ENCODE measurements around the gene STRBP. TPM values are rescaled to one million over a fixed set of nuclear protein-coding genes. Genes with fewer than 3 reads are reported as not detected.
"Not testable (repeated sequence)": the region's sequence is repeated elsewhere in the genome, so short reads cannot be mapped to it uniquely, and the experiment has no call there.

Gene STRBP
- total and polyA plus RNA-seq, 2 donors: 41.8 to 48.4 TPM

DNA sequence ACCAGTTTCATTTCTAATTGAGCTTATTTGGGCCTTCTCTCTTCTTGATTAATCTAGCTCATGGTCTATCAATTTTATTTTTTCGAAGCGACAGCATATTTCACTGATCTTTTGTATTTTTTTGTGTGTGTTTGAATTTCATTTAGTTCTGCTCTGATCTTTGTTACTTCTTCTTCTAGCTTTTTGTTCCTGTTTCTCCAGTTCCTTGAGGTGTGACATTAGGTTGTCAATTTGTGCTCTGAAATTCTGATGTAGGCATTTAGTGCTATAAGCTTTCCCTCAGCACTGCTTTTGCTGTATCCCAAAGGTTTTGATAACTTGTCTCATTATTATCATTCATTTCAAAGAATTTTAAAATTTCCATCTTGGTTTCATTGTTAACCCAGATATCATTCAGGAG lies 67.3 kb downstream of the STRBP start:
- 100% methylated on average over 2 of the region's 2 CpGs for WGBS

GRCh38 chr9:123200469-123200868 lies 67.9 kb downstream of the STRBP start:
- H3K36me3 ChIP-seq (ENCODE audit: control insufficient read depth in 2 of 2, insufficient read depth in 2 of 2, low read length in 1 of 2); H3K9me3 ChIP-seq (ENCODE audit: control insufficient read depth in 2 of 2, insufficient read depth in 1 of 2, low read length in 1 of 2); H3K27me3 ChIP-seq (ENCODE audit: control insufficient read depth in 2 of 2, insufficient read depth in 1 of 2, low read length in 1 of 2); H3K27ac ChIP-seq (ENCODE audit: low read depth in 1 of 2, low read length in 1 of 2); DNase-seq (ENCODE audit: low read depth in 6 of 9, low spot score in 9 of 9); H3K4me3 ChIP-seq (ENCODE audit: low read length in 2 of 2); H3K4me1 ChIP-seq (ENCODE audit: control insufficient read depth in 2 of 2, insufficient read depth in 2 of 2, low read length in 2 of 2): not testable (repeated sequence)
- WGBS: 97% methylated on average over 13 of the region's 13 CpGs

More for the DNA sequence above, 67.3 kb downstream of the STRBP start:
- DNase-seq (ENCODE audit: low read depth in 6 of 9, low spot score in 9 of 9): no peak
- Histone ChIP-seq H3K27me3 (ENCODE audit: control insufficient read depth in 2 of 2, insufficient read depth in 1 of 2, low read length in 1 of 2) (no peaks in the 10 kb centered on the region), H3K4me1 (ENCODE audit: control insufficient read depth in 2 of 2, insufficient read depth in 2 of 2, low read length in 2 of 2) (no peaks in the 10 kb centered on the region), H3K4me3 (ENCODE audit: low read length in 2 of 2) (no peak overlapping the region), H3K9me3 (ENCODE audit: control insufficient read depth in 2 of 2, insufficient read depth in 1 of 2, low read length in 1 of 2) (no peaks in the 10 kb centered on the region), H3K27ac (ENCODE audit: low read depth in 1 of 2, low read length in 1 of 2) (no peak overlapping the region), H3K36me3 (ENCODE audit: control insufficient read depth in 2 of 2, insufficient read depth in 2 of 2, low read length in 1 of 2) (no peaks in the 10 kb centered on the region)

DNA sequence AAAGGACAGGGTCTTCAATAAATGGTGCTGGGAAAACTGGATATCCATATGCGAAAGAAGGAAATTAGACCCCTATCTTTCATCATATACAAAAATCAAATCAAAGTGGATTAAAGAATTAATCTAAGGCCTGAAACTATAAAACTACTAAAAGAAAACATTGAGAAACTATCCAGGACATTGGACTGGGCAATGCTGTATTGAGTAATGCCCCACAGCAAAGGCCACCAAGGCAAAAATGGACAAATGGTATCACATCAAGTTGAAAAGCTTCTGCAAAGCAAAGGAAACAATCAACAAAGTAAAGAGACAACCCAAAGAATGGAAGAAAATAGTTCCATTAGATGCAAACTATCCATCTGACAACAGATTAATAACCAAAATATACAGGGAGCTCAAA lies 72.3 kb downstream of the STRBP start:
- Histone ChIP-seq H3K4me1 (ENCODE audit: control insufficient read depth in 2 of 2, insufficient read depth in 2 of 2, low read length in 2 of 2) (no peaks in the 10 kb centered on the region), H3K27me3 (ENCODE audit: control insufficient read depth in 2 of 2, insufficient read depth in 1 of 2, low read length in 1 of 2) (no peaks in the 10 kb centered on the region), H3K4me3 (ENCODE audit: low read length in 2 of 2) (no peak overlapping the region), H3K27ac (ENCODE audit: low read depth in 1 of 2, low read length in 1 of 2) (no peak overlapping the region), H3K9me3 (ENCODE audit: control insufficient read depth in 2 of 2, insufficient read depth in 1 of 2, low read length in 1 of 2) (no peaks in the 10 kb centered on the region), H3K36me3 (ENCODE audit: control insufficient read depth in 2 of 2, insufficient read depth in 2 of 2, low read length in 1 of 2) (peaks cover 0 to 4% of the 10 kb centered on the region in 2 donors)
- no peak for DNase-seq (ENCODE audit: low read depth in 6 of 9, low spot score in 9 of 9)
- 98% methylated on average over 1 of the region's 1 CpG for WGBS

DNA sequence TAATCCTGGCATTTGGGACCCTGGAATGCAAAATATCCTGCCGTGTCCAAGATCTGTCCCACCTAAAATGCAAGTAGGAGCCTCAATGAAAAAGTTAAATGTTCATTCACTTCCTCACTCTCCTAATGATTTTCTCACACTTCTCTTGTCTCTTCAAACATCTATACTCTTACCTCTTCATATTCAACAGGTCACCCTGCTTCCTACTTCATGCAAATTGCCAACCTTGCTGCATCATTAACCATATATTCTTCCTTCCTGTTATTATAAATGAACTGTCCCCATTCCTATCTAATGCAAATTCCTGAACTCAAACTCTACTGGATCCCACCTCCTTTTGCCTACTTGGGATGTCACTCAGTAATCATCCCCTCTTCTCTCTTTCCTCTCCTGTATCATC lies 74.4 kb downstream of the STRBP start:
- 98% methylated on average over 1 of the region's 1 CpG for WGBS
- no peaks in the 10 kb centered on the region for H3K4me1 ChIP-seq (ENCODE audit: control insufficient read depth in 2 of 2, insufficient read depth in 2 of 2, low read length in 2 of 2)
- no peak for DNase-seq (ENCODE audit: low read depth in 6 of 9, low spot score in 9 of 9)

GRCh38 chr9:123191680-123192079 lies 76.7 kb downstream of the STRBP start:
- 91% methylated on average over 1 of the region's 1 CpG for WGBS
- no peak overlapping the region for H3K27ac ChIP-seq (ENCODE audit: low read depth in 1 of 2, low read length in 1 of 2)
- no peak for DNase-seq (ENCODE audit: low read depth in 6 of 9, low spot score in 9 of 9)

More for the DNA sequence above, 74.4 kb downstream of the STRBP start:
- no peaks in the 10 kb centered on the region for H3K27me3 ChIP-seq (ENCODE audit: control insufficient read depth in 2 of 2, insufficient read depth in 1 of 2, low read length in 1 of 2)
- H3K36me3 ChIP-seq (ENCODE audit: control insufficient read depth in 2 of 2, insufficient read depth in 2 of 2, low read length in 1 of 2): peaks cover 0 to 4% of the 10 kb centered on the region in 2 donors
- H3K4me3 ChIP-seq (ENCODE audit: low read length in 2 of 2): no peak overlapping the region
- no peaks in the 10 kb centered on the region for H3K9me3 ChIP-seq (ENCODE audit: control insufficient read depth in 2 of 2, insufficient read depth in 1 of 2, low read length in 1 of 2)
- H3K27ac ChIP-seq (ENCODE audit: low read depth in 1 of 2, low read length in 1 of 2): no peak overlapping the region

GRCh38 chr9:123191260-123191659 lies 77.1 kb downstream of the STRBP start:
- WGBS: 95% methylated on average over 4 of the region's 4 CpGs
- H3K27me3 ChIP-seq (ENCODE audit: control insufficient read depth in 2 of 2, insufficient read depth in 1 of 2, low read length in 1 of 2): no peaks in the 10 kb centered on the region
- no peak overlapping the region for H3K27ac ChIP-seq (ENCODE audit: low read depth in 1 of 2, low read length in 1 of 2)
- H3K9me3 ChIP-seq (ENCODE audit: control insufficient read depth in 2 of 2, insufficient read depth in 1 of 2, low read length in 1 of 2): no peaks in the 10 kb centered on the region
- H3K36me3 ChIP-seq (ENCODE audit: control insufficient read depth in 2 of 2, insufficient read depth in 2 of 2, low read length in 1 of 2): peaks cover 0 to 4% of the 10 kb centered on the region in 2 donors
- no peaks in the 10 kb centered on the region for H3K4me1 ChIP-seq (ENCODE audit: control insufficient read depth in 2 of 2, insufficient read depth in 2 of 2, low read length in 2 of 2)
- H3K4me3 ChIP-seq (ENCODE audit: low read length in 2 of 2): no peak overlapping the region
- DNase-seq (ENCODE audit: low read depth in 6 of 9, low spot score in 9 of 9): no peak

More at GRCh38 chr9:123191680-123192079, 76.7 kb downstream of the STRBP start:
- H3K4me1 ChIP-seq (ENCODE audit: control insufficient read depth in 2 of 2, insufficient read depth in 2 of 2, low read length in 2 of 2): no peaks in the 10 kb centered on the region
- no peaks in the 10 kb centered on the region for H3K27me3 ChIP-seq (ENCODE audit: control insufficient read depth in 2 of 2, insufficient read depth in 1 of 2, low read length in 1 of 2)
- no peaks in the 10 kb centered on the region for H3K9me3 ChIP-seq (ENCODE audit: control insufficient read depth in 2 of 2, insufficient read depth in 1 of 2, low read length in 1 of 2)
- no peak overlapping the region for H3K4me3 ChIP-seq (ENCODE audit: low read length in 2 of 2)
- peaks cover 0 to 4% of the 10 kb centered on the region in 2 donors for H3K36me3 ChIP-seq (ENCODE audit: control insufficient read depth in 2 of 2, insufficient read depth in 2 of 2, low read length in 1 of 2)

DNA sequence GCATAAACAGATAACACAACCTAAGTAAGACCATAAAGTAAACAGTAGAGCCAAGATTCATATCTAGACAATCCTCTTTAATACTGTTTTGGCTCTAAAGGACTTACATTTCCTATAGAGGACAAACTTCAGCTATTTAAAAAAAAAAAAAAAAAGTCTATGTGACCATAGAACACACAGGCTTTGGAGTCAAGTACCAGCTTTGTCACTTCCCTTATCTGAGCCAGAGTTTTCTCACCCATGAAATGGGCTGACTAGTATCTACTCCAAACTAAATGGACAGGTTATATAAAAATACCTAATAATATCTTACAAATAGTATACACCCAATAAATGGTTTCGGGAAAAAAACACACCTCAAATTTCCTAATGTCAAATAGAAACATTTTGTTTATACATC lies 81.3 kb downstream of the STRBP start:
- Histone ChIP-seq H3K4me1 (ENCODE audit: control insufficient read depth in 2 of 2, insufficient read depth in 2 of 2, low read length in 2 of 2) (no peaks in the 10 kb centered on the region), H3K27me3 (ENCODE audit: control insufficient read depth in 2 of 2, insufficient read depth in 1 of 2, low read length in 1 of 2) (no peaks in the 10 kb centered on the region), H3K36me3 (ENCODE audit: control insufficient read depth in 2 of 2, insufficient read depth in 2 of 2, low read length in 1 of 2) (peaks cover 0 to 3% of the 10 kb centered on the region in 2 donors), H3K4me3 (ENCODE audit: low read length in 2 of 2) (no peak overlapping the region), H3K27ac (ENCODE audit: low read depth in 1 of 2, low read length in 1 of 2) (no peak overlapping the region), H3K9me3 (ENCODE audit: control insufficient read depth in 2 of 2, insufficient read depth in 1 of 2, low read length in 1 of 2) (no peaks in the 10 kb centered on the region)
- 100% methylated on average over 1 of the region's 1 CpG for WGBS
- no peak for DNase-seq (ENCODE audit: low read depth in 6 of 9, low spot score in 9 of 9)

DNA sequence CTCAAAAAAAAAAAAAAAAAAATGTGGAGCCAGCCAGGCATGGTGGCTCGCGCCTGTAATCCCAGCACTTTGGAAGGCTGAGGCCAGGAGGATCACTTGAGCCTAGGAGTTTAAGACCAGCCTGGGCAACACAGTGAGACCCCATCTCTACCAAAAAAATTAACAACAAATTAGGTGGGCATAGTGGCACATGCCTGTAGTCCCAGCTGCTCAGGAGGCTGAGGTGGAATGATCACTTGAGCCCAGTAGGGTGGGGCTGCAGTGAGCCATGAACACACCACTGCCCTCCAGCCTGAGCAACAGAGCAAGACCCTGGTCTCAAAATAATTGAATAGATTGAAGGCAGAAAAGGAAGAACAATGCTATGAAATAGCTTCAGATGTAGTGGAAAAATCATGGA lies 82.4 kb downstream of the STRBP start:
- H3K27me3 ChIP-seq (ENCODE audit: control insufficient read depth in 2 of 2, insufficient read depth in 1 of 2, low read length in 1 of 2); DNase-seq (ENCODE audit: low read depth in 6 of 9, low spot score in 9 of 9); H3K36me3 ChIP-seq (ENCODE audit: control insufficient read depth in 2 of 2, insufficient read depth in 2 of 2, low read length in 1 of 2); H3K4me3 ChIP-seq (ENCODE audit: low read length in 2 of 2); H3K4me1 ChIP-seq (ENCODE audit: control insufficient read depth in 2 of 2, insufficient read depth in 2 of 2, low read length in 2 of 2); H3K27ac ChIP-seq (ENCODE audit: low read depth in 1 of 2, low read length in 1 of 2); H3K9me3 ChIP-seq (ENCODE audit: control insufficient read depth in 2 of 2, insufficient read depth in 1 of 2, low read length in 1 of 2): not testable (repeated sequence)
- WGBS: 98% methylated on average over 2 of the region's 2 CpGs

DNA sequence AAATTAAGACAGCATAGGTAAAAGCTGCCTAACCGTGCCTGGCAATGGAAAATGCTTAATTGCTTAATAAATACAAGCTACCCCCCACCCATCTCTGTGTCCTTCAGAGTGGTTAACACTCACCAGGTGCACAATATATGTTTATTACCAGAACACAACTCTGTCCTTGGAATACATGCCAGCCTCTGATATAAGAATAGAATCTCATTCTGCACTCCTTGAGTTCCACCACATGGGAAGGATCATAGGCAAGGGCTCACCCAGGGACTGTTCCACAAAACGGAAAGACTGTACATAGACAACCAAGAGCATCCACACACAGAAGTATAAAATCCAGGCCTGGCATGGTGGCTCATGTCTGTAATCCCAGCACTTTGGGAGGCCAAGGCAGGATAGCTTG lies 91.4 kb downstream of the STRBP start:
- Histone ChIP-seq H3K4me1 (ENCODE audit: control insufficient read depth in 2 of 2, insufficient read depth in 2 of 2, low read length in 2 of 2) (peaks cover 13% of the 10 kb centered on the region in 2 donors), H3K9me3 (ENCODE audit: control insufficient read depth in 2 of 2, insufficient read depth in 1 of 2, low read length in 1 of 2) (no peaks in the 10 kb centered on the region), H3K4me3 (ENCODE audit: low read length in 2 of 2) (no peak overlapping the region), H3K27ac (ENCODE audit: low read depth in 1 of 2, low read length in 1 of 2) (no peak overlapping the region), H3K27me3 (ENCODE audit: control insufficient read depth in 2 of 2, insufficient read depth in 1 of 2, low read length in 1 of 2) (no peaks in the 10 kb centered on the region), H3K36me3 (ENCODE audit: control insufficient read depth in 2 of 2, insufficient read depth in 2 of 2, low read length in 1 of 2) (peaks cover 3 to 25% of the 10 kb centered on the region in 2 donors)
- no peak for DNase-seq (ENCODE audit: low read depth in 6 of 9, low spot score in 9 of 9)
- WGBS: 96% methylated on average over 2 of the region's 2 CpGs

Measured in thymus (tissue), 11 donors.